GM13976 (cell line): ENCODE measurements around the gene MAP4K1.
A peak's percentile ranks its signal among the peaks of the same experiment; 100 is the strongest.
"Not testable (repeated sequence)": the region's sequence is repeated elsewhere in the genome, so short reads cannot be mapped to it uniquely, and the experiment has no call there.

Experiments
- DNase-seq: peaks from one replicate; pipeline ENCODE4 v3.0.0; 2012; ENCODE audit warnings: low spot score
- CTCF ChIP-seq: IDR thresholded peaks from 2 replicates; pipeline ENCODE4 v1.5.1; 2012; ENCODE audit warnings: borderline replicate concordance, mild to moderate bottlenecking; ENCODE audit not compliant: insufficient read depth; ENCODE audit errors: extremely low read depth, missing control alignments, control extremely low read depth
- in situ Hi-C: fragments of 300-500 bp; cut with MboI; formaldehyde crosslinking; loops from one replicate; pipeline ENCODE4 v1.12.0; 2022; ENCODE audit warnings: low sequenced_read_pairs, mixed read lengths, inconsistent platforms; ENCODE audit not compliant: unreplicated experiment

Gene MAP4K1

GRCh38 chr19:38562096-38562495 lies 55.7 kb downstream of the MAP4K1 start:
- peak; percentile 24 for DNase-seq
- in situ Hi-C loops, result no loop called here
- TF ChIP-seq CTCF, result no peak

GRCh38 chr19:38561658-38562057 lies 56.1 kb downstream of the MAP4K1 start:
- in situ Hi-C loops, result no loop called here
- DNase-seq, result peak; percentile 10
- no peak for TF ChIP-seq CTCF

GRCh38 chr19:38561053-38561606 lies 56.6 kb downstream of the MAP4K1 start:
- in situ Hi-C loops, result no loop called here
- no peak for TF ChIP-seq CTCF
- DNase-seq, result no peak

GRCh38 chr19:38559428-38560401 lies 58.0 kb downstream of the MAP4K1 start:
- in situ Hi-C loops, result no loop called here

GRCh38 chr19:38558933-38559332 lies 58.8 kb downstream of the MAP4K1 start:
- in situ Hi-C loops, DNase-seq: not testable (repeated sequence)

More at GRCh38 chr19:38559428-38560401, 58.0 kb downstream of the MAP4K1 start:
- peak; percentile 72 for DNase-seq
- no peak for TF ChIP-seq CTCF

GRCh38 chr19:38557205-38557799 lies 60.5 kb downstream of the MAP4K1 start:
- peak; percentile 38 for TF ChIP-seq CTCF
- no peak for DNase-seq
- in situ Hi-C loops, result no loop called here
